Esophagus muscularis mucosa (tissue), 4 donors: ENCODE measurements around the gene CACNA1E.

ENCODE experiments used
- EP300 ChIP-seq: sonication (generic); formaldehyde crosslinking; IDR thresholded peaks from one replicate; pipeline ENCODE4 v1.6.1; 2017; ENCODE audit warnings: antibody characterized with exemption
- POLR2A ChIP-seq: fragments of 450-650 bp; IDR thresholded peaks from one replicate; pipeline ENCODE4 v1.6.1; 2017; ENCODE audit warnings: antibody characterized with exemption, moderate library complexity, mild to moderate bottlenecking, low read depth
- POLR2AphosphoS5 ChIP-seq, 2 donors: sonication (generic); formaldehyde crosslinking; IDR thresholded peaks; one replicate each; pipeline ENCODE4 v1.6.1; 2017; ENCODE audit warnings: antibody characterized with exemption in 2 of 2
- TF ChIP-seq, protein P1 (sequence below), 3 experiments: fragments of 200-600 bp in 2 of 3; fragments of 450-650 bp in 1 of 3; sonication (generic) in 2 of 3; IDR thresholded peaks; one replicate each; pipeline ENCODE4 v1.5.1; 2017 to 2019; ENCODE audit warnings: antibody characterized with exemption in 3 of 3, mild to moderate bottlenecking in 2 of 3, moderate library complexity in 1 of 3

DNA sequence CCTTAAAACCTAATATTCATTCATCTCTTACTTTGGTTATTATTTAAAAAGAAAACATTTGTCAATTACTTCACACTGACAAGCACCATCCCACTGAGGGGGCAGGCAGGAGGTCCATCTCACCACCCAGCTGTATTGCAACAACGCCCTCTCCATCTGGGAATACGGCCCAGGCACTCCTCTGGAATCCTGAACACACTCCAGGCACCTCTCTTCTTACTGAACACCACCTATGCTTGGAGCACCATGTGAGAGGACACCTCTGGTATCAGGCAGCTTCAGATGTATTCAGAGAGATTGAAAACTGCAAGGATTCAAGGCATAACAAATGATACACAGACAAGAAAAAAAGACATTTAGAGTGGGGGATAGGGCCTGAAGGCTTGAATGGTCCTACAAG is 147.1 kb downstream of the CACNA1E start:
- TF ChIP-seq, protein P1, sequence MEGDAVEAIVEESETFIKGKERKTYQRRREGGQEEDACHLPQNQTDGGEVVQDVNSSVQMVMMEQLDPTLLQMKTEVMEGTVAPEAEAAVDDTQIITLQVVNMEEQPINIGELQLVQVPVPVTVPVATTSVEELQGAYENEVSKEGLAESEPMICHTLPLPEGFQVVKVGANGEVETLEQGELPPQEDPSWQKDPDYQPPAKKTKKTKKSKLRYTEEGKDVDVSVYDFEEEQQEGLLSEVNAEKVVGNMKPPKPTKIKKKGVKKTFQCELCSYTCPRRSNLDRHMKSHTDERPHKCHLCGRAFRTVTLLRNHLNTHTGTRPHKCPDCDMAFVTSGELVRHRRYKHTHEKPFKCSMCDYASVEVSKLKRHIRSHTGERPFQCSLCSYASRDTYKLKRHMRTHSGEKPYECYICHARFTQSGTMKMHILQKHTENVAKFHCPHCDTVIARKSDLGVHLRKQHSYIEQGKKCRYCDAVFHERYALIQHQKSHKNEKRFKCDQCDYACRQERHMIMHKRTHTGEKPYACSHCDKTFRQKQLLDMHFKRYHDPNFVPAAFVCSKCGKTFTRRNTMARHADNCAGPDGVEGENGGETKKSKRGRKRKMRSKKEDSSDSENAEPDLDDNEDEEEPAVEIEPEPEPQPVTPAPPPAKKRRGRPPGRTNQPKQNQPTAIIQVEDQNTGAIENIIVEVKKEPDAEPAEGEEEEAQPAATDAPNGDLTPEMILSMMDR (IDR thresholded peaks at IDR 0.05) = no peak
- TF ChIP-seq EP300 (no peak), POLR2AphosphoS5 (IDR thresholded peaks at IDR 0.05) (no peak), POLR2A (no peak)
